HL-60 (cell line): ENCODE results near the gene MAD1L1.

Source experiments
- CTCF ChIP-seq: IDR thresholded peaks from one replicate; pipeline ENCODE4 v1.5.1; 2011; ENCODE audit warnings: low read length, control low read depth, inconsistent platforms; ENCODE audit not compliant: insufficient read depth
- GABPA ChIP-seq: IDR thresholded peaks from 2 replicates; pipeline ENCODE4 v1.6.1; 2012; ENCODE audit warnings: low read depth
- POLR2AphosphoS5 ChIP-seq: IDR thresholded peaks from 2 replicates; pipeline ENCODE4 v1.6.1; 2012; ENCODE audit warnings: low read depth
- REST ChIP-seq: IDR thresholded peaks from 2 replicates; pipeline ENCODE4 v1.6.1; 2012; ENCODE audit warnings: low read depth; ENCODE audit not compliant: insufficient replicate concordance

GRCh38 chr7:2175091-2175490 lies 57.7 kb downstream of the MAD1L1 start:
- TF ChIP-seq CTCF, result no peak
- no peak for TF ChIP-seq REST
- TF ChIP-seq GABPA, result no peak
- TF ChIP-seq POLR2AphosphoS5, result no peak
